HepG2 (cell line): ENCODE results near the gene AUNIP. TPM values are rescaled to one million over a fixed set of nuclear protein-coding genes. Genes with fewer than 3 reads are reported as not detected.

Experiments used
- AGO1 ChIP-seq: fragments of 200-400 bp; formaldehyde crosslinking; IDR thresholded peaks from 2 replicates; pipeline ENCODE4 v1.6.1; 2017; ENCODE audit warnings: mild to moderate bottlenecking, low read depth, low read length, moderate library complexity; ENCODE audit not compliant: poor library complexity, severe bottlenecking
- BCL3 ChIP-seq: sonication (generic); formaldehyde crosslinking; IDR thresholded peaks from 2 replicates; pipeline ENCODE4 v1.5.1; 2020; ENCODE audit warnings: mild to moderate bottlenecking, missing genetic modification reagents, moderate library complexity
- CBX1 ChIP-seq: IDR thresholded peaks from one replicate; pipeline ENCODE4 v1.6.1; 2016; ENCODE audit warnings: antibody characterized with exemption, low read depth
- CREBL2 ChIP-seq: sonication (generic); formaldehyde crosslinking; IDR thresholded peaks from 2 replicates; pipeline ENCODE4 v1.8.1; 2023; ENCODE audit warnings: missing genetic modification reagents, mild to moderate bottlenecking, borderline replicate concordance
- FOXA1 ChIP-seq, 2 experiments: fragments of 450-650 bp in 1 of 2; sonication (generic) in 1 of 2; formaldehyde crosslinking in 1 of 2; IDR thresholded peaks; 2 replicates each; pipeline versions ENCODE4 v1.4.0 to v1.6.1; 2016 to 2020; ENCODE audit warnings: missing genetic modification reagents in 1 of 2
- GATAD2A ChIP-seq: IDR thresholded peaks from 2 replicates; pipeline ENCODE4 v1.6.1; 2016
- GFI1 ChIP-seq: sonication (generic); formaldehyde crosslinking; IDR thresholded peaks from 2 replicates; pipeline ENCODE4 v1.5.0; 2020; ENCODE audit warnings: missing genetic modification reagents, mild to moderate bottlenecking, borderline replicate concordance
- HIVEP1 ChIP-seq: sonication (generic); formaldehyde crosslinking; IDR thresholded peaks from 2 replicates; pipeline ENCODE4 v1.4.0; 2020; ENCODE audit warnings: mild to moderate bottlenecking, missing genetic modification reagents
- IKZF1 ChIP-seq: fragments of 450-650 bp; IDR thresholded peaks from 2 replicates; pipeline ENCODE4 v1.7.1; 2016
- JUN ChIP-seq: sonication (generic); formaldehyde crosslinking; IDR thresholded peaks from 2 replicates; pipeline ENCODE4 v1.4.0; 2020; ENCODE audit warnings: mild to moderate bottlenecking, missing genetic modification reagents
- KLF13 ChIP-seq: sonication (generic); formaldehyde crosslinking; IDR thresholded peaks from 2 replicates; pipeline ENCODE4 v1.4.0; 2020; ENCODE audit warnings: mild to moderate bottlenecking, missing genetic modification reagents
- KMT2B ChIP-seq: IDR thresholded peaks from 2 replicates; pipeline ENCODE4 v1.6.1; 2016; ENCODE audit warnings: missing genetic modification reagents, missing compliant biosample characterization
- MATR3 ChIP-seq: sonication (generic); formaldehyde crosslinking; IDR thresholded peaks from 2 replicates; pipeline ENCODE4 v1.4.0; 2020; ENCODE audit warnings: missing genetic modification reagents
- MLX ChIP-seq: IDR thresholded peaks from 2 replicates; pipeline ENCODE4 v1.6.1; 2016
- NFYB ChIP-seq: sonication (generic); formaldehyde crosslinking; IDR thresholded peaks from 2 replicates; pipeline ENCODE4 v1.4.0; 2020; ENCODE audit warnings: missing genetic modification reagents
- ONECUT2 ChIP-seq: sonication (generic); formaldehyde crosslinking; IDR thresholded peaks from 2 replicates; pipeline ENCODE4 v1.4.0; 2020; ENCODE audit warnings: missing genetic modification reagents
- PLRG1 ChIP-seq: fragments of 450-650 bp; conservative IDR thresholded peaks from 2 replicates; pipeline ENCODE4 v1.6.1; 2016
- PRPF4 ChIP-seq: fragments of 200-400 bp; formaldehyde crosslinking; IDR thresholded peaks from 2 replicates; pipeline ENCODE4 v1.6.1; 2016; ENCODE audit warnings: low read length, low read depth; ENCODE audit not compliant: poor library complexity, severe bottlenecking
- SUZ12 ChIP-seq: fragments of 150-350 bp; IDR thresholded peaks from 2 replicates; pipeline ENCODE4 v1.6.1; 2014; ENCODE audit warnings: low read depth, low read length
- U2AF1 ChIP-seq: fragments of 200-400 bp; formaldehyde crosslinking; optimal IDR thresholded peaks from 2 replicates; pipeline ENCODE3; 2017; ENCODE audit warnings: mild to moderate bottlenecking, low read depth, low read length
- YEATS2 ChIP-seq: sonication (generic); formaldehyde crosslinking; IDR thresholded peaks from 2 replicates; pipeline ENCODE4 v1.4.0; 2020; ENCODE audit warnings: missing genetic modification reagents, borderline replicate concordance
- ZFAT ChIP-seq: sonication (generic); formaldehyde crosslinking; conservative IDR thresholded peaks from 2 replicates; pipeline ENCODE4 v1.8.1; 2023; ENCODE audit warnings: missing genetic modification reagents, inconsistent platforms
- ZNF3 ChIP-seq: IDR thresholded peaks from 2 replicates; pipeline ENCODE4 v1.7.0; 2017; ENCODE audit warnings: inconsistent platforms
- ZNF510 ChIP-seq: sonication (generic); formaldehyde crosslinking; IDR thresholded peaks from 2 replicates; pipeline ENCODE4 v1.4.0; 2020; ENCODE audit warnings: low read depth, mild to moderate bottlenecking, missing genetic modification reagents
- ZNF597 ChIP-seq: sonication (generic); formaldehyde crosslinking; IDR thresholded peaks from 2 replicates; pipeline ENCODE4 v1.5.0; 2020; ENCODE audit warnings: missing genetic modification reagents
- ZNF891 ChIP-seq: sonication (generic); formaldehyde crosslinking; IDR thresholded peaks from 2 replicates; pipeline ENCODE4 v1.5.0; 2020; ENCODE audit warnings: mild to moderate bottlenecking, missing genetic modification reagents
- ZSCAN29 ChIP-seq: sonication (generic); formaldehyde crosslinking; conservative IDR thresholded peaks from 2 replicates; pipeline ENCODE4 v1.4.0; 2020; ENCODE audit warnings: mild to moderate bottlenecking, missing genetic modification reagents
- ZSCAN31 ChIP-seq: sonication (generic); formaldehyde crosslinking; IDR thresholded peaks from 2 replicates; pipeline ENCODE4 v1.5.0; 2020; ENCODE audit warnings: low read depth, mild to moderate bottlenecking, missing genetic modification reagents
- polyA plus RNA-seq, 8 experiments: library from polyadenylated mRNA; depleted of rRNA in 3 of 8; stranded (reverse) in 7 of 8; unstranded in 1 of 8; fragments of >200 nt; fragmentation: Illumina TruSeq in 4 of 8; extraction: Trizol in 4 of 8; gene quantifications; 2 replicates each; pipeline versions ENCODE4 v1.2.1 to v1.2.3, GENCODE V29; 2011 to 2016; ENCODE audit warnings: low read depth in 4 of 8, missing spikeins in 1 of 8, mixed read lengths in 1 of 8; ENCODE audit not compliant: insufficient read depth in 1 of 8
- total RNA-seq, 5 experiments: library from RNA; depleted of rRNA; stranded (reverse); fragments of >200 nt; fragmentation: Illumina TruSeq; extraction: Trizol; gene quantifications; 2 replicates each; pipeline ENCODE4 v1.2.3, GENCODE V29; 2016; ENCODE audit warnings: low read depth in 1 of 5

The AUNIP gene
- total and polyA plus RNA-seq, 2 of the 13 experiments (the other 11 are each of a cell fraction or from before 2014, with no cell fraction given), result 3.8 to 12.3 TPM

GRCh38 chr1:25906644-25907300, 47.5 kb upstream of the AUNIP start (continued):
- TF ChIP-seq HIVEP1 (CRISPR knock-in tag) (no peak), AGO1 (no peak), MLX (CRISPR knock-in tag) (no peak), CBX1 (no peak), YEATS2 (CRISPR knock-in tag) (no peak), FOXA1 (IDR thresholded peaks at IDR 0.05) (no peak), FOXA1 (CRISPR knock-in tag; IDR thresholded peaks at IDR 0.05) (no peak), ZNF3 (CRISPR knock-in tag) (no peak), ZNF891 (CRISPR knock-in tag) (peak; percentile 15; the same call in 1 of the 2 replicates), GATAD2A (CRISPR knock-in tag) (no peak), KLF13 (CRISPR knock-in tag) (no peak), ONECUT2 (CRISPR knock-in tag) (no peak), ZNF597 (CRISPR knock-in tag) (no peak), GFI1 (CRISPR knock-in tag) (no peak), U2AF1 (no peak), ZSCAN29 (CRISPR knock-in tag) (no peak), ZFAT (CRISPR knock-in tag) (no peak), ZSCAN31 (0 out of 2 replicates have a peak, but pooled peaks have one; percentile 54), CREBL2 (CRISPR knock-in tag) (no peak), KMT2B (no peak), IKZF1 (no peak), SUZ12 (no peak), BCL3 (CRISPR knock-in tag) (no peak), ZNF510 (CRISPR knock-in tag) (no peak), NFYB (no peak), PLRG1 (no peak), MATR3 (CRISPR knock-in tag) (no peak), PRPF4 (no peak), JUN (CRISPR knock-in tag) (0 out of 2 replicates have a peak, but pooled peaks have one; percentile 52)
